ENCODE data around the gene EPO.

The EPO gene

GRCh38 chr7:100682991-100683658, 37.1 kb upstream of the EPO start:
- in situ Hi-C loops (cut with HindIII; ENCODE audit: low sequenced_read_pairs), result no loop called here

GRCh38 chr7:100683659-100684533, 36.4 kb upstream of the EPO start:
- in situ Hi-C loops (cut with HindIII; ENCODE audit: low sequenced_read_pairs), result no loop called here

- in situ Hi-C loops (cut with HindIII; ENCODE audit: low sequenced_read_pairs), result no loop called here
Observed at GRCh38 chr7:100684534-100685042, 35.7 kb upstream of the EPO start.

- in situ Hi-C loops (cut with HindIII; ENCODE audit: low sequenced_read_pairs), result no loop called here
Observed at GRCh38 chr7:100685049-100685605, 35.1 kb upstream of the EPO start.

GRCh38 chr7:100685631-100686145, 34.6 kb upstream of the EPO start:
- in situ Hi-C loops (cut with HindIII; ENCODE audit: low sequenced_read_pairs), result no loop called here

- in situ Hi-C loops (cut with HindIII; ENCODE audit: low sequenced_read_pairs), result no loop called here
Observed at GRCh38 chr7:100686201-100686821, 34.0 kb upstream of the EPO start.

GRCh38 chr7:100686822-100687211, 33.5 kb upstream of the EPO start:
- in situ Hi-C loops (cut with HindIII; ENCODE audit: low sequenced_read_pairs), result no loop called here

- in situ Hi-C loops (cut with HindIII; ENCODE audit: low sequenced_read_pairs), result no loop called here
Observed at GRCh38 chr7:100687261-100687660, 33.0 kb upstream of the EPO start.

- in situ Hi-C loops (cut with HindIII; ENCODE audit: low sequenced_read_pairs), result no loop called here
Observed at GRCh38 chr7:100687751-100688300, 32.4 kb upstream of the EPO start.

- in situ Hi-C loops (cut with HindIII; ENCODE audit: low sequenced_read_pairs), result no loop called here
Observed at GRCh38 chr7:100688326-100688860, 31.9 kb upstream of the EPO start.

GRCh38 chr7:100689230-100690135, 30.8 kb upstream of the EPO start:
- in situ Hi-C loops (cut with HindIII; ENCODE audit: low sequenced_read_pairs), result no loop called here

GRCh38 chr7:100691676-100692577, 28.3 kb upstream of the EPO start:
- in situ Hi-C loops (cut with HindIII; ENCODE audit: low sequenced_read_pairs), result no loop called here

- in situ Hi-C loops (cut with HindIII; ENCODE audit: low sequenced_read_pairs), result no loop called here
Observed at GRCh38 chr7:100692578-100692961, 27.7 kb upstream of the EPO start.

GRCh38 chr7:100693312-100694097, 26.8 kb upstream of the EPO start:
- in situ Hi-C loops (cut with HindIII; ENCODE audit: low sequenced_read_pairs), result no loop called here

GRCh38 chr7:100694098-100694745, 26.0 kb upstream of the EPO start, which contains the start of gene GIGYF1:
TSS of gene GIGYF1 (minus strand) at chr7:100694250. CDS start at chr7:100688238, 6,012 bp downstream.
- in situ Hi-C loops (cut with HindIII; ENCODE audit: low sequenced_read_pairs), result no loop called here

- in situ Hi-C loops (cut with HindIII; ENCODE audit: low sequenced_read_pairs), result no loop called here
Observed at GRCh38 chr7:100696123-100696521, 24.1 kb upstream of the EPO start.

GRCh38 chr7:100699018-100699417, 21.2 kb upstream of the EPO start:
- in situ Hi-C loops (cut with HindIII; ENCODE audit: low sequenced_read_pairs), result no loop called here
